GM19239 (cell line): ENCODE measurements around the gene KRT23.
"Not testable (repeated sequence)": the region's sequence is repeated elsewhere in the genome, so short reads cannot be mapped to it uniquely, and the experiment has no call there.

Experiments used
- DNase-seq: peaks from one replicate; pipeline ENCODE4 v3.0.0; 2011; ENCODE audit warnings: low spot score; ENCODE audit not compliant: insufficient read length
- FAIRE-seq: peaks from 2 replicates; lab custom pipeline; 2011; peaks lifted over from hg19 to GRCh38; lab: Jason Lieb, UNC

The KRT23 gene

GRCh38 chr17:40951011-40951622 lies 13.7 kb upstream of the KRT23 start:
- DNase-seq, result no peak
- no peak for FAIRE-seq

GRCh38 chr17:40950176-40950575 lies 12.7 kb upstream of the KRT23 start:
- FAIRE-seq, result no peak

GRCh38 chr17:40949418-40949817 lies 12.0 kb upstream of the KRT23 start:
- no peak for FAIRE-seq
- DNase-seq, result no peak

More at GRCh38 chr17:40950176-40950575, 12.7 kb upstream of the KRT23 start:
- no peak for DNase-seq

DNA sequence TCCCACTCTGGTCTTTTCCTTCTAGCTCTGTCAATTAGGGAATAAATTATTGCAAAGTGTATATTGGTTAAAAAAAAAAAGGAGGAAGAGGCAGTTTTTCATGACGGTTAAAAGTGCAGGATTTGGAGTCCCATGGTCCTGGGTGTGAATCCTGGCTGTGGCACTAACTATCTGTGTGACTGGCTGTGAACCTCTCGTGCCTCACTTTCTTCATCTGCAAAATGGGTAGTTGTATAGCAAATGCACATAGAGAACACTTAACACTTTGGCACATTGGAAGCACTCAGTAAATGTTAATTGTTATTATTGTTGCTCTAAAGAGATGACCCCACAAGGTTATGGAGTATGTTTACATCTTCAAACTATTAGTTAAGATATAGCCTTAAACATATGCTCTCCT lies 10.5 kb upstream of the KRT23 start:
- DNase-seq (no peak), FAIRE-seq (no peak)

GRCh38 chr17:40945414-40945813 lies 8.0 kb upstream of the KRT23 start:
- FAIRE-seq (no peak), DNase-seq (no peak)

GRCh38 chr17:40944531-40944930 lies 7.1 kb upstream of the KRT23 start:
- FAIRE-seq (no peak), DNase-seq (no peak)

DNA sequence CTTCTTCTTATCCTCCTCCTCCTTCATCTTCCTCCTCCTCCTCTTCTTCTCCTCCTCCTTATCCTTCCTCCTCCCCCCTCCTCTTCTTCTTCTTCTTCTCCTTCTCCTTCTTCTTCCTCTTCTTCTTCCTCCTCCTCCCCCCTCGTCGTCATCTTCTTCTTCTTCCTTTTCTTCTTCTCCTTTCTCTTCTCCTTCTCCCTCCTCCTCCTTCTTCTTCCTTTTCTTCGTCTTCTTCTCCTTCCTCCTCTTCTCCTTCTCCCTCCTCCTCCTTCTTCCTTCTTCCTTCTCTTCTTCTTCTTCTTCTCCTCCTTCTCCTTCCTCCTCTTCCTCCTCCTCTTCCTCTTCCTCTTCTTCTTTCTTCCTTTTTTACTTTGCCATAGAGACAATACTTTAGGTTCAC lies 5.1 kb upstream of the KRT23 start:
- no peak for FAIRE-seq
- DNase-seq, result no peak

DNA sequence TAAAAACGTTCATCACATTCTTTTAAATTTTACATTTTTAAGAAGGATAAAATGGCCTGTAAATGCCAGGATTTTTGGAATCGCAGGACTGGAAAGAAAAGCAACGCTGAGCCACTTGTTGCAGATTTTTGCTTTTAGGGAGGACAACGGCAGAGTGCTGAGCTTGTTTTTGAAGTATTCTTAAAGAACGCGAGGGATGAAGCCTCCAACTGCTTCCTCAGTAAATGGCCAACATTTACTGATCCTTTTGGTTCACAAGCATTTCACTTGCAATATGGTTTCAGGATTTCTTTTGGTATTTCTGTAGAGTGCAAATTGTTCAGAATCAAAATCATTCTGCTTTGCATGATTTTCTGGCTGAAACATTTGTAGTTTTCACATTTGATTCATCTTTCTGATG lies 2.8 kb upstream of the KRT23 start:
- FAIRE-seq (no peak), DNase-seq (no peak)

GRCh38 chr17:40938981-40939380 lies 1.5 kb upstream of the KRT23 start:
- FAIRE-seq (no peak), DNase-seq (no peak)

GRCh38 chr17:40936976-40937375 lies 470 bp downstream of the KRT23 start:
- no peak for DNase-seq
- FAIRE-seq, result no peak

- FAIRE-seq (no peak), DNase-seq (no peak)
Measured at GRCh38 chr17:40936437-40936971, 942 bp downstream of the KRT23 start.

DNA sequence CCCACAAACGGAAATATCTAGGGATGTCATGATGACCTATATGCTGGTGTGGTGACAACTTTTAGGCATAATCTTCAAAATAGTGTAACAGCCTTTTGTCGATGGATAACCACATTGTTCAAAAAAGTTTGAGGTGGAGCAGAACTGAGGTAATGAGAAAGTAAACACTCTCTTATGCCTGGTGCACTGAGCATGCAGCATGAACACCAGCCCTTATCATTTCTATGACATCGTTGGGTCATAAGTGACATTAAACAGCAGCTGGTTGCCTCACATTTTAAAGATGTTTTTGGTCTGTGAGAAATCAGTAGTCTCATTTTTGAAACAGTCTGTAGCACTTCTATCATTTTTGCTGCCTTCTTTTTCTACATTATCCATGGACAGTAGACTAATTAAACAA lies 1.8 kb downstream of the KRT23 start:
- DNase-seq (no peak), FAIRE-seq (no peak)

GRCh38 chr17:40932608-40933007 lies 4.8 kb downstream of the KRT23 start:
- FAIRE-seq (no peak), DNase-seq (no peak)

- DNase-seq (no peak), FAIRE-seq (no peak)
Measured at GRCh38 chr17:40931311-40931710, 6.1 kb downstream of the KRT23 start.

- DNase-seq, result no peak
- no peak for FAIRE-seq
Measured at GRCh38 chr17:40926341-40926740, 11.1 kb downstream of the KRT23 start.

- DNase-seq, result no peak
- no peak for FAIRE-seq
Measured at GRCh38 chr17:40922239-40922638, 15.2 kb downstream of the KRT23 start.

GRCh38 chr17:40921026-40921425 lies 16.4 kb downstream of the KRT23 start:
- FAIRE-seq, result no peak

DNA sequence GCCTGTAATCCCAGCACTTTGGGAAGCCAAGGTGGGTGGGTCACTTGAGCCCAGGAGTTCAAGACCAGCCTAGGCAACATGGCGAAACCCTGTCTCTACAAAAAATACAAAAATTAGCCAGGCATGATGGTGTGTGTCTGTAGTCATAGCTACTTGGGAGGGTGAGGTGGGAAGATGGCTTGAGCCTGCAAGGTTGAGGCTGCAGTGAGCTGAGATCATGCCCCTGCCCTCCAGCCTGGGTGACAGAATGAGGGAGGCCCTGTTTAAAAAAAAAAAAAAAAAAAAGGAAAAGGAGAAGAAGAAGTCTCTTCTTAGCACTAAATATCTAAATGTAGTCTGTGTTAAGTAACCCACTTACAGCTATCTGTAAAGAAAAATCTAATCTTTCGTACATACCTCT lies 20.3 kb downstream of the KRT23 start:
- FAIRE-seq, DNase-seq: not testable (repeated sequence)

More at GRCh38 chr17:40921026-40921425, 16.4 kb downstream of the KRT23 start:
- DNase-seq, result no peak

- DNase-seq (no peak), FAIRE-seq (no peak)
Measured at GRCh38 chr17:40916366-40916765, 21.1 kb downstream of the KRT23 start.

DNA sequence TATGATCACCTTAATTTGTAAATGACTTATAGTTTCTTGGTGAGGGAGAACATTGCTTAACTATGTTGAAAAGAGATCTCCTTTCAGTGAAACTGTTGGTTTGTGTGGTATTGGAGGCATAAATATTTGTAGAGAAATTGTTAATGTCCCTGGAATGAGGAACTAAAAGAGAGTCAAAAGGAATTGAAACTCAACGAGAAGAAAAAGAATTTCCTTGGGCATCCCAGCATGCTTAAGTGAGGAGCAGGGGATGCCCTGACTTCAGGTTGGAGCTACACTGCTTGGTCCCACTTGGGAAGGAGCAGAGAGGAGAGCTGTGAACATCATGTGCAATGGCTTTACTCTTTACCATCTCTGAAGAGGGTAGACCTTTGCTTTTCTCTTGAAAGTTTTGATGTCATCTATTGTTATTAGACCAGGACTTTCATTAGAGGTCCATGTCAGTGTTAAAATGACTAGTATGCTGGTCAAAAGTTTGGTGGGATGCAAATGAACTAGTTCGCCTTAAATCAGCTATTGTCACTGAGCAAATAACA lies 21.7 kb downstream of the KRT23 start:
- FAIRE-seq, result no peak

GRCh38 chr17:40915199-40915661 lies 22.2 kb downstream of the KRT23 start:
- no peak for FAIRE-seq
- no peak for DNase-seq

More for the DNA sequence above, 21.7 kb downstream of the KRT23 start:
- DNase-seq, result no peak
